HPDE6-E6E7 (cell line): Measurements from ENCODE around the gene LHFPL6.

Source experiments
- DNase-seq: peaks from one replicate; pipeline ENCODE4 v3.0.0; 2011; ENCODE audit warnings: missing footprints; ENCODE audit errors: extremely low spot score

LHFPL6 gene

GRCh38 chr13:39306639-39307589, 296.1 kb downstream of the LHFPL6 start:
- no peak for DNase-seq

- no peak for DNase-seq
Observed at GRCh38 chr13:39302820-39303219, 300.2 kb downstream of the LHFPL6 start.

DNA sequence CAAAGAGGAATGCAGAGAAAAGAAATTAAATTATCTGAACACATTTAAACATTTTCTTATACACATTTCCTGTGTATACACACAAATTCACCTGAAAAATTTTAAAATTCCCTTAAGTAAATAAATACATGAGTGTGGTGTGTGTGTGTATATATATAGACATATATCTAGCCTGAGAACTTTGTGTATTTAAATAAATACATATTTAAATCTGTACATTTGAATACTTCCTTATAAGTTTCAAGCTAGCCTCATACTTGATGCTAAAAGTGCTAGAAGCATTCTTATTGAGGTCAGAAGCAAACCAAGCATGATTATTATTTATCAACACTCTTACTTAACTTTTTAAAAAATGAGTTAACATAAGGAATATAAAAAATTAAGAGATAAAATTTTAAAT, 304.0 kb downstream of the LHFPL6 start:
- no peak for DNase-seq

GRCh38 chr13:39297664-39298171, 305.3 kb downstream of the LHFPL6 start:
- DNase-seq = no peak

- DNase-seq = no peak
Observed at GRCh38 chr13:39297023-39297422, 306.0 kb downstream of the LHFPL6 start.

GRCh38 chr13:39296193-39296592, 306.8 kb downstream of the LHFPL6 start:
- no peak for DNase-seq
